HuH-7.5 (cell line): ENCODE results near the gene ISOC2.
"Not testable (repeated sequence)": the region's sequence is repeated elsewhere in the genome, so short reads cannot be mapped to it uniquely, and the experiment has no call there.

Source experiments
- DNase-seq: peaks from one replicate; pipeline ENCODE4 v3.0.0; 2011; ENCODE audit warnings: low spot score

Gene ISOC2, protein sequence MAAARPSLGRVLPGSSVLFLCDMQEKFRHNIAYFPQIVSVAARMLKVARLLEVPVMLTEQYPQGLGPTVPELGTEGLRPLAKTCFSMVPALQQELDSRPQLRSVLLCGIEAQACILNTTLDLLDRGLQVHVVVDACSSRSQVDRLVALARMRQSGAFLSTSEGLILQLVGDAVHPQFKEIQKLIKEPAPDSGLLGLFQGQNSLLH

DNA sequence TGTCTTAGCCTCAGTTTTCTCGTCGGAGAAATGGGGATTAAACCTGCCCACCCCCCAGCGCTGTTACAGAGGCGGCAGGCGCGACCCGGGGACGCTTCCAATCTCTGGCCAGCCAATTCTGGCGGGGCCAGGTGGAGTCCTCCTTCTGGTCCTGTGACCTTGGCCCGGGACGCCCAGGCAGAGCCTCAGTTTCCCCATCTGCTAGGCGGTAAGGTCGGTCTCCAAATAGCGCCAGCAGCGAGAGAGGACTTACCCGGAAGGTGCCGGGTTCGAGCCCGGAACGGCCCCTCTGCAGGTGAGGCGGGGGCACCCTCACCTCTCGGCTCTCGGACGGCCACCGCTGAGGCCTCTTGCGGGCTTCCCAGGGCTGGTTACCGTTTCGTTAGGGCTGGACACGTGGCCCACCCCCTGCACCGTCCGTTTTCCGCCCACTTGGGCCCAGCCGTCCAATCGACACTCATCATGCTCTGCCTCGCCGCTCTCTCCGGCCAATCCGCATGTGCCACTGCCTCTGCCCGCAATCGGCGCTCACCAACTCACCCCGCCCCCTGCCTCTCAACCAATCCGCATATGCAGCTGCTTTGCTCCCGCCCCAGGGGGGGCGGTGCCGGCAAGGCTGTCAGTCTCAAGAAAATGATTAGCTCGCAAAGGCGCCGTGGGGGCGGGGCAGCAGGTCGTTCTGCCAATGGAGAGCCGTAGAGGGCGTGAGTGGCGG lies at the start of gene ISOC2:
Gene ISOC2, minus strand, starts transcription at position 384 of the 715 bp plus-strand sequence. CDS start 5,156 bp downstream, outside the sequence.
- peak; percentile 99 for DNase-seq

DNA sequence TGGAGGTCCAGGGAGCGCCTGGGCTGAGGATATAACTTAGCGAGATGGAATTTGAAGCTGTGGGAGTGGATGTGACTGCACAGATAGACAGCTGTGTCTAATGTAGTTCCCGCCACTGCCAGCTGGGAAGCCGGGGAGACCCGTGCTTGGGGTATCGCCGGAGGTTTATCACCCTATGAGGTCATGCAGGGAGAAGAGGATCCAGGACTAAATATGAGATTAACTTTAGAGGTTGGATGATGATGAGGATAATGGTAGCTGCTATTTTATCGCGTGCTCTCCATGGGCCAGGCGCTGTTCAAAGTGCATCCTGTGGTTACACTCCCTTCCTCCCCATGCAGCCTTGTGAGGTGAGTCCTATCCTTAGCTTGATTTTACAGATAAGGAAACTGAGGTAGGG lies 46.7 kb upstream of the ISOC2 start:
- DNase-seq, result no peak

DNA sequence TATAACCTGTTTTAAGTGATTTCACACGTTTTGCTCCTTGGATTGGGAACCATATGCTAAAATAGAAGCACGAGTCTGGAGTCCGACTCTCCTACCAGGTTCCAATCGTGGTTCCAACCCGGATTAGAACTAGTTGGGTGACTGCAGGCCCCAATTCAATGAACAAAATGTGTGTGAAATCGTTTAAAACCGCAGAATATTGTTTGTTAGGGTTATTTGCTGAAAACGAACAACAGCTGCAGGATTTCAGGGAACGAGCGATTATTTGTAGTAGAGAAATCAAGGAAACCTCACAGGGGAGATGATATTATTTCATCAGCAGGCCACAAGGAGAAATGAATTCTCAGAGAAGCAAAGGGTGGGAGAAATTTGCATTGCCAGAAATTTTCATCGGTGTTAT lies 43.5 kb upstream of the ISOC2 start:
- no peak for DNase-seq

DNA sequence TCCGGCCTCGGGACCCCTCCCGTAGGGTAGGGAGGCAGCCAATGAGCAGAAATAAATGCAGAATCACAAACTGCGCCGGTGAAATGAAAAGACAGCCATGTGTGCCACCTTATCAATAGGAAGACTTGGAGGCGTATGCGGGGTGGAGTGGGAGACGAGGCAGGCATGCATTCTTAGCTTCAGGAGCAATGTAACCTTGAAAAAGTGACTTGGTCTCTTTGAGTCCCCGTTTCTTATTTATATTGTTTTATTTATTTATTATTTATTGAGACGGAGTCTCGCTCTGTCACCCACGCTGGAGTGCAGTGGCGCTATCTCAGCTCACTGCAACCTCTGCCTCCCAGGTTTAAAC lies 42.8 kb upstream of the ISOC2 start:
- no peak for DNase-seq

DNA sequence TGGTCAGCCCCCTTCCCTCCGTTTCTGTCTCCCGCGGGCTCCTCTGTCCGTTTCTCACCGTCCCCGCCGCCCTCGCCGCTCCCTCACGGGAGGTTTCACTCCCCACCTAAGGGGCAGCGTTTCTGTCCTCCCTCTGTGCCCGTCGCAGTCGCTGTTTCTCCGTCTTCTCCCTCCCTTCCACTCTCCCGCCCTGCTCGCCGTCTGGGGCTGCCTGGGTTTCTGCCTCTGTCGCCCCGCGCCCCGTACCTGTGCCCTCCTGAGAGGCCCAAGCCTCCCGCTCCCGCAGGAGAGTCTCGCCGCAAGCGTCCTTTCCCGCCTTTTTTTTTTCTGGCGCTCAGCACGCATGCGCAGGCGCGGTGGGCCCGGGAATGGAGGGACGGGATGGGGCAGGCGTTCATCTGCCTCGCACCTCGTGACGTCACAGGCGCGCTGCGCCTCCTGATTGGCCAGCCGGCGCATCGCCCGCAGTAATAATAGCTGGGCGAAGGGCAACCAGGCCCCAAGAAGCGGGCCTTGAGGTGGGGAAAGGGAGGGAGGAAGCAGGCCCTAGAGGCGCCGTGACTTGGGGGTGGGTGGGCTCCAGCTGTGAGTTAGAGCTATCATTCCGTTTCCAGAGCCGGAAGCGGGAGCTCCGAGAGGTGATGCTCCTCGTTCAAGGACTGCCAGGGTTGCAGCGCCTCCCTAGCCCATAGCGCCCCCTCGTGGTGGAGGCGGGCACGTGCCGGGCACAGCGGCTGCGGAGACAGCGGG lies 42.2 kb upstream of the ISOC2 start:
- DNase-seq, result peak; percentile 94

DNA sequence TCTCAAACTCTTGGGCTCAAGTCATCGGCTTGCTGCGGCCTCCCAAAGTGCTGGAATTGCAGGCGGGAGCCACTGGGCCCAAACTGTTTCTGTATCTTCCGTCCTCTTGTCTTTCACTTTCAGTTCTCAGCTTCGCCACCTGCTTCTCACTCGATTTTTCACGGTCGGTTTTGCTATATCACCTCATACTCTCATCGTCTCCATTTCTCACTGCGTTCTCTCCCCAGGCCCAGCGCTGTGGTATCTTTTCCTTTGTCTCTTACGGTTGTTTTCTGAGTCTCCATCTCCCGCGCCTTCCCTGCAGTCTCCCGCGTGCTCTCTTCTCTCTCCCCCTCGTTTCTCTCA lies 41.7 kb upstream of the ISOC2 start:
- DNase-seq, result no peak

DNA sequence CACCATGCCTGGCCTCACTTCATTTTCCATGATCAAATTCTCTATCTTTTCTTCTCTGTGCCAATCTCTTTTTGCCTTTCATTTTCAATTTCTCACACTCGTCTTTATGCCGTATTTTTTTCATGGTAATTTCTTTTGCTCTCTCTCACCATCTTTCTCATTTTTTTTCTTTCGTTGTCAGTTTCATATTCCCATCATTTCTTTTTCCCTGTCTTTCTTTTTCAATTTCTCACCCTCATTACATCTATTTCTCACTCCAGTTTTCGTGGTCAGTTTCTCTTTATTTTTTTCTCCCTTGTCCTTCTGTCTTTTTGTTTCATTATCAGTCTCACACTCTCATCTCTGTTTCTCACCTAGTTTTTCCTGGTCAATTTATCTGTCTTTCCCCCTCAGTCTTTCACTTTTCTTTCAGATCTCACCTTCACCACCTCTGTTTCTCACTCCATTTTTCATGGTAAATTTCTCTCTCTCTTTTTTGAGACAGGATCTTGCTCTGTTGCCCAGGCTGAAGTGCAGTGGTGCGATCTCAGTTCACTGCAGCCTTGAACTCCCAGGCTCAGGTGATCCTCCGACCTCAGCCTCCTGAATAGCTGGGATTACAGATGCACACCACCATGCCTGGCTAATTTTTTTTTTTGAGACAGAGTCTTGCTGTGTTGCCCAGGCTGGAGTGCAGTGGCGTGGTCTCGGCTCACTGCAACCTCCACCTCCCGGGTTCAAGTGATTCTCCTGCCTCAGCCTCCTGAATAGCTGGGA lies 40.9 kb upstream of the ISOC2 start:
- no peak for DNase-seq

DNA sequence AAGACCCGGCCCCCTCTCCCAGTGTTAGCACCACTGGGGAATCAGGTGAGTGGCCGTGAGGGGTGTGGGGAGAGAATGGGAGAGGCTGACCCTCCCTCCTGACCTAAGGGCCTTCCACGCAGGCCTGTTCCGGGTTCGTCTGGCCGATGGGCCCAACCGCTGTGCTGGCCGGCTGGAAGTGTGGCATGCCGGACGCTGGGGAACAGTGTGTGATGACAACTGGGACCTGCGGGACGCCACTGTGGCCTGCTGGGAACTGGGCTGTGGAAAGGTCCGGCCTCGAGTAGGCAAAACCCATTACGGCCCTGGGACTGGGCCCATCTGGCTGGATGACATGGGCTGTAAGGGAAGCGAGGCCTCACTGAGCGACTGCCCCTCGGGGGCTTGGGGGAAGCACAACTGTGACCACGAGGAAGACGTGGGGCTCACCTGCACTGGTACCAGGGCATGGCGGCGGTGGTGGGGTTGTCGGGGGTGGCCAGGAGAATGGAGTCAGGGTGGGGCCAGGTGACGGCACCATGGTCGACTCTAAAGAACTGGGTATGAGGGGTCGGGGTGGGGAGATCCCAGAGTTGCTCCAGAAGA lies 39.0 kb upstream of the ISOC2 start:
- no peak for DNase-seq

DNA sequence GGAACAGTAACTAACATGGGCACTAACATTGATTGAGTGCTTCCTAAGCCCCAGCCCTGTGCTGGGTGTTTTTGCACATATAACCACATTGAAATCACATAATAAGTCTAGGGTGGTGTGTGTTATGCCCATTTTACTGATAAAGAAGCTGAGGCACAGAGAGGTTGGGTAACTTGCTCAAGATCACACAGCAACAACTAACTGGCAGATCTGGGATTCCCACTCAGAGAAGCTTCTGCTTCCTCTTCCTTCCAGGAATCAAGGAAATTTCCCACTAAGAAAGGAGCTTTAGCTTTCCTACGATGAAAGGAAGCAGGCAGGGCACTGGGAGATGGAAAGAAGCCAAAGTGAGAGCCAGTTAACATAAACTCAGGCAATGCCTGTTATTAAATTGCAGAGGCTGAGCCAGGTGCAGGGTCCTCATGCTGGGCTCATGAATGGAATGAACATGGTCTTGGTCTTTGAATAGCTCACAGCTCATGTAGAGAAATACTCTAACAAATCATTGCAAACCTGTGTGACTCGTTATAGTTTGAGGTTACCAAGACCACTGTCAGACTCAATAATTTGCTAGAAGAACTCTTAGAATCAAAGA lies 36.9 kb upstream of the ISOC2 start:
- no peak for DNase-seq

DNA sequence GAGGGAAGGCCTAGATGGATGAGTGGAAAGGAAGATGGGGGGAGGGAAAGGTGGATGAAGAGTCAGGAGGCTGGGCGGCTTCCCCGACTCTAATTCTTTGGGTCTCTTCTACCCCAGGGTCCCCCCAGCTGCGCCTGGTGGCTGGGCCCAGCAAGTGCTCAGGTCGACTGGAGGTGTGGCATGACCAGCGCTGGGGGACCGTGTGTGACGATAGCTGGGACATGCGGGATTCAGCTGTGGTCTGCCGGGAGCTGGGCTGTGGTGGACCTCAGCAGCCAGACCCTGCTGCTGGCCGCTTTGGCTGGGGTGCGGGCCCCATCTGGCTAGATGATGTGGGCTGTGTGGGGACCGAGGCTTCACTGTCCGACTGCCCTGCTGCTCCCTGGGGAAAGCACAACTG lies 36.3 kb upstream of the ISOC2 start:
- no peak for DNase-seq

DNA sequence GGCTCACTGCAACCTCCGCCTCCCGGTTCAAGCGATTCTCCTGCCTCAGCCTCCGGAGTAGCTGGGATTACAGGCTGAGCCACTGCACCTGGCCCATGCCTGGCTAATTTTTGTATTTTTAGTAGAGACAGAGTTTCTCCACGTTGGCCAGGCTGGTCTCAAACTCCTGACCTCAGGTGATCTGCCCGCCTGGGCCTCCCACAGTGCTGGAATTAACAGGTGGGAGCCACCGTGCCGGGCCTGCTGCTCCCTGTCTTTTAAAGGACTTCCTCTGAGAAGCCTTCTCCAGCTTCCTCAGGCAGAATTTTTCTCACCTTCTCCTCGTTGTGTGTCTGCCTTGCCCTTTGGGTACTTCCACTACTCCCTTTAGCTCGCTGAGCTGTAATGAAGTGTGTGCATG lies 35.4 kb upstream of the ISOC2 start:
- not testable (repeated sequence) for DNase-seq

DNA sequence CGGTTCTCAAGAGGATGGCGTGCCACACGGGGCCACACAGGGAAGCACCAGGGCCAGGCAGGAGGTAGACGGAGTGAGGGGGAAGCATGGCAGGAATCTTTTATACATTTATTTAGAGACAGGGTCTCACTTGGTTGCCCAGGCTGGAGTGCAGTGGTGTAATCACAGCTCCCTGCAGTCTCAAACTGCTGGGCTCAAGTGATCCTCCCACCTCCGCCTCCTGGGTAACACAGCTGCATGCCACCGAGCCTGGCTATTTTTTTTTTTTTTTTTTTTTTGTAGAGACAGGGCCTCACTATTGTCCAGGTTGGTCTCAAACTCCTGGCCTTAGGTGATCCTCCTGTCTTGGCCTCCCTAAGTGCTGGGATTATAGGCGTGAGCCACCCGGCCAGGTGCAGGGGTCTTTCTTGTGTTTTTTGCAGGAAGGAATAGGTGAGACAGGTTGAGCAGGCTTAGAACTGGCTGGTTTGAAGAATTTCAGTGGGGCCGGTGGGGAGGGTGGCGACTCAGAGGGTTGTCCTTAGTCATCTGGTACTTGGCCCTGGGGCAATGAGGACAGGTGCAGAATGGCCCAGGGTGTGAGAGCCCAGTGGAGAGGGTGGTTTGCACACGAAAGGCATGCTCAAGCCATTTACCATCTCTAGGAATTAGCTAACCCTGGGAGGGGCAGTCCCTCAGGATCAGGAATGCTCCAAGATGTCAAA lies 34.4 kb upstream of the ISOC2 start:
- DNase-seq, result no peak

DNA sequence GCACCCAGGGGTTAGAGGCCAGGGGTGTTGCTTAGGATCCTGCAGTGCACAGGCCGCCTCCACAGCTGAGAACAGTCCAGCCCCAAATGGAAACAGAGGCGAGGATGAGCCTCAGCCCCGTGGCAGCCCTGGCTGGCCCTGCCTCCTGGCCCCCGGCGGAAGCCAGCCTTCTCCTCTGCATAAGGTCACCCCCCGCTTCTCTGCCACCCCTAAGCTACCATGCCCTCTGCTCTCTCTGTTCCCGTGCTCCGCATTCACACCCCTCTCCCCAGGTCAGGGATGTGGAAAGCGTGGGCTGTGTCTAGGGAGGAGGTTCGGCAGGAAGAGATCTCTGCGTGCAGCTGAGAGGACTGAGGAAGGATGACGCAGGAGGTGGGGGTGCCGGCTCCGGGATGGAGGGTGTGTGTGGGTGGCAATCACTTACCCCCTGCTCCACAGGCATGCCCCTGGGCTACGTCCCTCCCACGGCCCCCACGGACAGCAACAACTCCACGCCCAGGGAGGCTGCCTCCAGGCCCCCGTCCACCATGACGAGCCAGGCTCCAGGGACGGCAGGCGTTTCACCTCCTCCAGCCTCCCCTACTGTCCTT lies 32.8 kb upstream of the ISOC2 start:
- no peak for DNase-seq

DNA sequence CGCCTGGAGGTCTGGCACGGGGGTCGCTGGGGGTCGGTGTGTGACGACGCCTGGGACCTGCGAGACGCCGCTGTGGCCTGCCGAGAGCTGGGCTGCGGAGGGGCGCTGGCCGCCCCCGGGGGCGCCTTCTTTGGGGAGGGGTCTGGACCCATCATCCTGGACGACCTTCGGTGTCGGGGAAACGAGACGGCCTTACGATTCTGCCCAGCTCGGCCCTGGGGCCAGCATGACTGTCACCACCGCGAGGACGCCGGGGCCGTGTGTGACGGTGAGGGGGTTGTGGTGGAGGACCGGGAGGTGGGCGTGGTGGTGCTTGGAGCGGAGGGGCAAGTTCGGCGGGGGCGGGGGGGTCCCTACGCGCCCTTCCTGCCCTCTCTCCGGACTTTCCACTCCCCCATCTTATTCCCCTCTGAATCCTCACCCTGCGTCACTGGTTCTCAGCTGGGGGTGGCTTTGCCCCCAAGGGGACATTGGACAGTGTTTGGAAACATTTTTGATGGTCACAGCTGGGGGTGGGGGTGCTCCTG lies 32.3 kb upstream of the ISOC2 start:
- DNase-seq, result no peak

DNA sequence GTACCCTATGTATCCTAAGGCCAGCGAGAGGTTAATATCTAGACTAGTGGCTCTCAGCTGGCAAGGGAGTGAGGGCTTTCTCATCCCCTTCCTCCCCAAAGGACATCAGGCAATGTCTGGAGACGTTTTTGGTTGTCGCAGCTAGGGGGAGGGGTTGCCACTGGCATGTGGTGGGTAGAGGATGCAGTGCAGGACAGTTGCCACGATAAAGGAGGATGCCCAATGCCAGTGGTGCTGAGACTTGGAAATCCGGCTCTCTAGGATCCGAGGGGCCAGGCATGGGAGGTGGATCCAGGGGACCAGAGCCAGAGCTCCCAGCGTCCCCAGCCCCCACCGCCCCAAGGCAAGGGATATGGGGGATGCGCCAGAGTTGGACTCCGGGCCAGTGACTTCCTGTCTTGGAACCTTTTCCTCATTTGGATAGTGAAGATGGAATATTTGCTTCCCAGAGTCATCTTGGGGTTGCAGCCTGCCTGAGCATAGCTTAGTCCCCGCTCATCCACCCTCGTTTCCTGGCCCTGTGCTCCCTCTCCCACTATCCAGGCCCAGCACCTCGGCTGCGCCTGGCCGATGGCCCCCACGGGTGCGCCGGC lies 31.7 kb upstream of the ISOC2 start:
- DNase-seq, result no peak

DNA sequence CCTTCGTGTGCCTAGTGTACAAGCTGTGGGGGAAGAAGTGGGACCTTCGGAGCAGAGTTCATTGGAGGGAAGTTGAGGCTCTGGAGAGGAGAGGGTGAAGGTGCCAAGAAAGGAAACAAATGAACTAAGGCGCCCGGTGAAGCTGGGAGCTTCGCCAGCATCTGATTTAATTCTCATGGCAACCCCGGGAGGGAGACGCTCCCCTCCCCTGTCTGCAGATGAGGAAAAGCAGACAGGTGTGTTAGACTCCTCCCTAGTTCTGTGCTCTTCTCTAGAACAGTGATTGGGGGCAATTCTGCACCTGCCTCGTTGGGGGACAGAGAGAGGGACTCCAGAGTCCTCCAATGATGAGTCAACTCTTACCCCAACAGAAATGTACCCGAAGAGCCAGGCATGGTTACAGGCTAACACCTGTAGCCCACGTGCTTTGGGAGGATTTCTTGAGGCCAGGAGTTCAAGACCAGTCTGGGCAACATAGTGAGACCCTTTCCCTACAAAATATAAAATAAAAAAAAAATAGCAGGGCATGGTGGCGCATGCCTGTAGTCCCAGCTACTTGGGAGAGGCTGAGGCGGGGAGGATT lies 31.0 kb upstream of the ISOC2 start:
- DNase-seq, result no peak

DNA sequence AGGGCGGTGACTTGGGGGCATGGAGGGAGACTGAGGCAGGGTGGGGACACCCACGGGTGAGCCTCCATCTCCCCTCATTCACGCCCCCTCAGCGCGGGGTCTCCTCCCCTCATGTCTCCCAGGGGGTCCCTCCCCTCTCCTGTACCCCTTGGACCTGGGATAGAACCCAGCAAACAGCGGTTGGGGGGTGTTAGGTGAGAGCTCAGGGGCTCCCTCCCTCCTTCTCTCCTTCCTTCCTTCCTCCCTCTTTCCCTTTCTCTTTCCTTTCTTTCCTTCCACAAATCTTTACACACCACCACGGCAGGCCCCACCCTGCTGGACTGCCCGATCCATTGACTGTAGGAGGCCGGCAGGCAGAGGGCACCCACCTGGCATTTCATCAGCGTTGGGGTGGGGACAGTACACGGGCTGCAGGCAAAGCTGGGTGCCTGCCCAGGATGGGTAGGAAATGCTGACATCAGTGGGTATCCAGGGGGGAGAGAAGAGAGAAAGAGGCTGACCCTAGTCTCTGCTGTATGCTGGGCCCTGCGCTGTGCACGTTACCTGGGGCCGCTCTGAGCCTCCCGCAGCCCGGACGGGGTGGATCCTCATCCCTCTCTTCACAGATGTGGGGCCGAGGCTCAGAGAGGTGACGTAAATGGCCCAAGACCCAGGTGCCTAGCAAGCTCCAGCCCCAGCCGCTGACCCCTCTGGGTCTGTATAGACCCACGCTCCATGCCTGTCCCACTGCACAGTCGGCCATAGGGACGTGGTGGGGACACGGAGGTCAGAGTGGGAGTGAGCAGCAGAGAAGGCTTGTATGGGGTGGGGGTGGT lies 30.3 kb upstream of the ISOC2 start:
- DNase-seq, result no peak

DNA sequence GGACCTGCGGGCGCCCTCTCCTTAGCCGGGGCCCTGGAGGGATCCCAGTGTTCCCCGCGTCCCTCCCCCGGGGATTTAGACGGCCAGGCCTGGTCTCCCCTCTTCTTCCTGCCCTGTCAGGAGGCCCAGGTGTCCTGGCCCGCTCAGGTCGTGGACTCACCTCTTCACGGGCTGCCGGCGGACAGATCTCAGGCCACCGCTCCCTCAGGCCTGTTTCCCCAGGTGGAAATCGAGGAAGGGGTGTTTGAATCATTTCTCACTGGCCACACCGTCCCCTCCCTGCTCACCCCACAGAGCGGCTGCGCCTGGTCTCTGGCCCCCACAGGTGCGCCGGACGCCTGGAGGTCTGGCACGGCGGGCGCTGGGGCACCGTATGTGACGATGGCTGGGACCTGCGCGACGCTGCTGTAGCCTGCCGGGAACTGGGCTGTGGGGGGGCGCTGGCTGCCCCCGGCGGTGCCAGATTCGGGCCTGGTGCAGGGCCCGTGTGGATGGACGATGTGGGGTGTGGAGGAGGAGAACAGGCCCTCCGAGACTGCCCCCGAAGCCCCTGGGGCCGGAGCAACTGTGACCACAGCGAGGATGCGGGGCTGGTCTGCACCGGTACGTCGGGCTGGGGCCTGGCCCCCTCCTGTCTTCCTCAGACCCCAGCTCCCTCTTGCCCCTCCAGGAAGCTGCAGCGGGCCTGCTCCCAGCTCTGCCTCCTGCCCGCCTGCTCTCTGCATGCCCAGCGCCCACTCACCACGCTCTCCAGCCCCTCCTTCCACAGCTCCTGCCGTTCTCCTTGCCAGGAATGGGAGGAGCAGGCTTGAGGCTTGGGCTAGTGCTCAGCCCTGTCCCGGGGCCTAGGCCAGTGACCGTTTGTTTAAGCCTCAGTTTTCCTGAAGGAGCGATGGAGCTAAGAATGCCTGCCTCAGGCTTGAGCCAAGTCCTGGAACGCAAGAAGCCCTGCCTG lies 29.3 kb upstream of the ISOC2 start:
- DNase-seq, result no peak
